NT2/D1 (cell line): ENCODE data around the gene GLB1L.

Source experiments
- SUZ12 ChIP-seq: IDR thresholded peaks from 2 replicates; pipeline ENCODE4 v1.6.1; 2011; ENCODE audit not compliant: insufficient read length, insufficient read depth; ENCODE audit errors: extremely low read depth
- YY1 ChIP-seq: IDR thresholded peaks from 2 replicates; pipeline ENCODE4 v1.6.1; 2011; ENCODE audit not compliant: insufficient read length, insufficient read depth

GRCh38 chr2:219245148-219245898, at the start of gene GLB1L, which contains the start of gene STK16:
- TF ChIP-seq YY1 = no peak
- TF ChIP-seq SUZ12 = no peak
